Keratinocyte (primary cell): ENCODE measurements around the gene PYGO1.

Experiments
- CTCF ChIP-seq, 3 experiments: IDR thresholded peaks in 1 of 3; conservative IDR thresholded peaks in 1 of 3; optimal IDR thresholded peaks in 1 of 3; 2 replicates in 2 of 3; 3 replicates in 1 of 3; pipeline versions ENCODE3 to v1.5.1; 2011; ENCODE audit warnings: low read length in 3 of 3, mild to moderate bottlenecking in 3 of 3, moderate library complexity in 2 of 3, control low read depth in 1 of 3, inconsistent platforms in 1 of 3; ENCODE audit not compliant: insufficient read depth in 2 of 3; ENCODE audit errors: extremely low read depth in 1 of 3
- EZH2 ChIP-seq: IDR thresholded peaks from one replicate; pipeline ENCODE4 v1.6.1; 2012; ENCODE audit warnings: inconsistent platforms, mild to moderate bottlenecking, low read length, moderate library complexity

GRCh38 chr15:55637086-55637485 lies 48.9 kb upstream of the PYGO1 start:
- TF ChIP-seq CTCF (optimal IDR thresholded peaks at IDR 0.05 in 1 of 3, IDR thresholded peaks at IDR 0.05 in 1 of 3, conservative IDR thresholded peaks at IDR 0.05 in 1 of 3; ENCODE audit: extremely low read depth in 1 of 3, insufficient read depth in 2 of 3, low read length in 3 of 3): no peak
- no peak for TF ChIP-seq EZH2
